ENCODE data around the gene ADPRHL1.

Gene ADPRHL1

DNA sequence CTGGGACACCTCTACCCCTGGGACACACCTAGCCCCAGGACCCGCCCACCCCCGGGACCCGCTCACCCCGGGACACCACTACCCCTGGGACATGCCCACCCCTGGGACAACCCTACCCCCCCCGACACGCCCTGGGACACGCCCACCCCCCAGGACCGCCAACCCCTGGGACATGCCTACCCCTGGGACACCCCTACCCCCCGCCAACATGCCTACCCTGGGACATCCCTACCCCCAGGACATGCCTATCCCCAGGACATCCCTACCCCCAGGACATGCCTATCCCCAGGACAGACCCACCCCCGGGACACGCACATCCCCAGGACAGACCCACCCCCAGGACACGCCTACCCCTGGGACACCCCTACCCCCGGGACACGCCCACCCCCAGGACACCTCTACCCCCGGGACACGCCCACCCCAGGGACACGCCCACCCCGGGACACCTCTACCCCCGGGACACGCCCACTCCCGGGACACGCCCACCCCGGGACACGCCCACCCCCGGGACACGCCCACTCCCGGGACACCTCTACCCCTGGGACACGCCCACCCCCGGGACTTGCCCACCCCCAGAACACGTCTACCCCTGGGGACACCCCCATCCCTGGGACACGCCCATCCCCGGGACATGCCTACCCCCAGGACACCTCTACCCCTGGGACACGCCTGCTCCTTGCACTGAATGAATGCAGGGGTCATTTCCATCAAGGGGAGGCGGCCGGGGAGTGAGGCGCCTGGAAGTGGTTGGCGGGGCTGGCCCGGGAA, 32.3 kb downstream of the ADPRHL1 start:
- DNase-seq (ENCODE audit: low read depth) = no peak
- H3K4me3 ChIP-seq (ENCODE audit: low read depth, low read length) = no peak overlapping the region
- no peak for TF ChIP-seq CTCF (IDR thresholded peaks at IDR 0.05; ENCODE audit: control insufficient read depth, extremely low read depth, insufficient read depth)

DNA sequence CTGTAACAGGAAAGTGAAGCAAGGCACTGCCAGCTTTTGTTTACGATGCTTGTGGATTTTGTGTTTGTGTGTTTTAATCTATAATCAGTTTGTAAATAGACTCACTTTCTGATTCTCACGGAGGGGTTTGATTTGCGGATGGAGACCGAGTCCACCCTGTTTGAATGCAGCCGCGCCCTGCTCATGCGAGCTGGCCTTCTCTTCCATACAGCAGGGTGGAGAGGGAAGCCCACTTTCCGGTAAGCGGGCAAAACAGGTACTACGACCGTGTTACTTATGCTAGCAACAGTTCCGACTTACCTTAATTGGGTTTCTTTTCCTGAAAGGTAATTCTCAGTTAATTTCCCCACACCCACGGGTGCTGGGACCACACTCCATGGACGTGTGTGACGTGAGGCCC, 33.1 kb downstream of the ADPRHL1 start:
- no peak for TF ChIP-seq CTCF (IDR thresholded peaks at IDR 0.05; ENCODE audit: control insufficient read depth, extremely low read depth, insufficient read depth)
- DNase-seq (ENCODE audit: low read depth) = no peak
- H3K4me3 ChIP-seq (ENCODE audit: low read depth, low read length) = no peak overlapping the region

- DNase-seq (ENCODE audit: low read depth) = no peak
- H3K4me3 ChIP-seq (ENCODE audit: low read depth, low read length) = no peak overlapping the region
- TF ChIP-seq CTCF (IDR thresholded peaks at IDR 0.05; ENCODE audit: control insufficient read depth, extremely low read depth, insufficient read depth) = no peak
Observed at GRCh38 chr13:113419531-113420193, 33.6 kb downstream of the ADPRHL1 start.

- DNase-seq (ENCODE audit: low read depth) = no peak
- TF ChIP-seq CTCF (IDR thresholded peaks at IDR 0.05; ENCODE audit: control insufficient read depth, extremely low read depth, insufficient read depth) = no peak
- no peak overlapping the region for H3K4me3 ChIP-seq (ENCODE audit: low read depth, low read length)
Observed at GRCh38 chr13:113418722-113419049, 34.6 kb downstream of the ADPRHL1 start.

DNA sequence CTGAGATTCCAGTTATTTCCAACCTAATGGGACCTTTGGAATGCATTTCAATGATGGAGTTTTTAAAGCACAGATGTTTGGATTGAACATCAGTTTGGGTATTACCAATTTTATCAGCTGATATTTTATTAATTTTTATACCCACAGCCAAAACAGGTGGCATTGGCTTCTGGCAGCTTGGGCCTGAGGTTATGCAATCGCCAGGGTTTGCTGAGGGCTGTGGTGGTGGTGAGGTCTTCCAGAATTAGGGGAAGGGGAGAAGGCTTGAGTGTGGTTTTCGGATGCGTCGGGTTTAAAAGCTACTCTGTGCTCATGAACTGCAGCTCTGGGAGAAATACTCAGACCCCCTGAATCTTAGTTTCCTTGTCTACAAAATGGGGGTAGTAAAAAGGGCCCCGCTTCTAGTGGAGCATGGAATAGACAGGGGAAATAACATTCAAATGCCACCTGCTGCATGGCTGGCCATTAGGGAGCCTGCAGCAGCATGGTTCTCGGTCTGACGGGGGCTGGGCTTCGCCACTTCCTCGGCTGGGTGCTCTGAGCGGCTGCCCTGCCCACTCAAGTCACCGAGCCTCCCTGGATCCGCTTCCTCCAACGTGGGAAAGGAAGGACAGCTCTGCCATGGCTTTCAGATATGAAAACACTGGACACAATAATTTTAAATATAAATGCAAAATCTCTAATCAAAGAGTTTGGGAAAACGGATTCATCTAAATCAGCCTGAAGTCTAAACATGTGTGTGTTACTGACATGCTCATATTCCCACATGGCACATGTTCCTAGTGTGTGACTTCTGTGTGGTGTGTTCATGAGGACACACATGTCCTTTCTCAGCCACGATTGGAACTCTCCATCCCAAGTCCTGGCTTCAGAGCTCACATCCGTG, 35.2 kb downstream of the ADPRHL1 start:
- no peak overlapping the region for H3K4me3 ChIP-seq (ENCODE audit: low read depth, low read length)
- DNase-seq (ENCODE audit: low read depth) = no peak
- TF ChIP-seq CTCF (IDR thresholded peaks at IDR 0.05; ENCODE audit: control insufficient read depth, extremely low read depth, insufficient read depth) = no peak

GRCh38 chr13:113417008-113417751, 36.1 kb downstream of the ADPRHL1 start:
- DNase-seq (ENCODE audit: low read depth) = no peak
- TF ChIP-seq CTCF (IDR thresholded peaks at IDR 0.05; ENCODE audit: control insufficient read depth, extremely low read depth, insufficient read depth) = no peak
- H3K4me3 ChIP-seq (ENCODE audit: low read depth, low read length) = no peak overlapping the region

All from LNCaP clone FGC (cell line).